Measurements from ENCODE around the gene PROCA1.

DNA sequence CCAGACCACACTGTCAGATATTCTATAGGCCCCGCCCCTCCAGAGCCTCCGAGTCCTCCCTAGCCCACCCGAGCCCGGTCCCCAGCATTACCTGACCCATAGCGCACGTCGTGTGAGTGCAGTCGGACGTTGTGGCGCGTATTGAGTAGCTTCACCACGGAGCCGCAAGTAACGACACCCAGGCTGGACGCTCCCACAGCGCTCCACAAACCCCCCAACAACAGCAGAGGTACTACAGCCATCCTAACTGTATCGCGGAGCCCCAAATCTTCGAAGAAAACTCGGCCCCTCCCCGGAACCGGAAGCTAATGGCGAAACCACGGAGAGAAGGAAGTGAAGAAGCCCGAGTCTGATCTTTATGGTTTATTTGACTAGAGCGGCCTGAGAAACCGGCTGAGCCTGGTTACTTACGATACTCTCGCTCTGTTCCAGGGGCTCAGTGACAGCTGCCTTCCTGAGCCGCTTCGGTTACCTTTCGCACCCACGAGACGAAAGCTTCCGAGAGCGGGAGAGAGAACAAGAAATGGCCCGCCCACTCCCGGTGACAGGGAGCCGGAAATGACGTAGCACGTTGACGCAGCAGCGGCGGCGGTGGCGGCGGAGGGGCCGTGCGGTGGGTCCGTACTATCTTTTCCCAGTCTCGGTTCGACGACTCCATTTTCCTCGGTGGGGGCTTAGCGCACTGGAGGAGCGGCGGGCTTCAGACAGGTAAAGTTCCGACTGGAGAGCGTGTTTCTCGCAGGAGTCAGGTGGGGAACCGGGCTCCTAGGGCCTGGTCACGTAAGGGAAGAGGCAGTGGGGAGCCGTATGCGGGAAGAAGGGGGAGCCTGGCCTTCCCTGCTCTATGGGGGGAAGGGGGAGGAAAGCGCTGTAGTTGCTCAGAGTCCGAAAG is 49.8 kb downstream of the PROCA1 start, which contains the start of the genes SDF2 and SUPT6H:
- TF ChIP-seq, protein P1, sequence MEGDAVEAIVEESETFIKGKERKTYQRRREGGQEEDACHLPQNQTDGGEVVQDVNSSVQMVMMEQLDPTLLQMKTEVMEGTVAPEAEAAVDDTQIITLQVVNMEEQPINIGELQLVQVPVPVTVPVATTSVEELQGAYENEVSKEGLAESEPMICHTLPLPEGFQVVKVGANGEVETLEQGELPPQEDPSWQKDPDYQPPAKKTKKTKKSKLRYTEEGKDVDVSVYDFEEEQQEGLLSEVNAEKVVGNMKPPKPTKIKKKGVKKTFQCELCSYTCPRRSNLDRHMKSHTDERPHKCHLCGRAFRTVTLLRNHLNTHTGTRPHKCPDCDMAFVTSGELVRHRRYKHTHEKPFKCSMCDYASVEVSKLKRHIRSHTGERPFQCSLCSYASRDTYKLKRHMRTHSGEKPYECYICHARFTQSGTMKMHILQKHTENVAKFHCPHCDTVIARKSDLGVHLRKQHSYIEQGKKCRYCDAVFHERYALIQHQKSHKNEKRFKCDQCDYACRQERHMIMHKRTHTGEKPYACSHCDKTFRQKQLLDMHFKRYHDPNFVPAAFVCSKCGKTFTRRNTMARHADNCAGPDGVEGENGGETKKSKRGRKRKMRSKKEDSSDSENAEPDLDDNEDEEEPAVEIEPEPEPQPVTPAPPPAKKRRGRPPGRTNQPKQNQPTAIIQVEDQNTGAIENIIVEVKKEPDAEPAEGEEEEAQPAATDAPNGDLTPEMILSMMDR (conservative IDR thresholded peaks at IDR 0.05; ENCODE audit: low read length) = no peak; the same call in 1 of the 2 replicates
- no peak for TF ChIP-seq EZH2phosphoT487 (IDR thresholded peaks at IDR 0.05; ENCODE audit: borderline replicate concordance)

Measured in Loucy (cell line).